ENCODE measurements around the gene CNTN4.

GRCh38 chr3:2375376-2375775 lies 276.7 kb downstream of the CNTN4 start:
- TF ChIP-seq CTCF (conservative IDR thresholded peaks at IDR 0.05; ENCODE audit: low read depth in 2 of 2): no peak
- no peak for TF ChIP-seq ZNF331 (CRISPR knock-in tag; IDR thresholded peaks at IDR 0.05; ENCODE audit: low read depth)
- no peak for TF ChIP-seq POLR2AphosphoS5 (IDR thresholded peaks at IDR 0.05; ENCODE audit: low read depth)

Data from GM23338 (cell line).